GM08714 (cell line): ENCODE results near the gene HAND1.
A peak's percentile ranks its signal among the peaks of the same experiment; 100 is the strongest.

Experiments
- H3K4me3 ChIP-seq: fragments of 200-500 bp; sonication (Bioruptor generic); 2 replicates; pipeline ENCODE4 v1.5.1; 2014; ENCODE audit warnings: mild to moderate bottlenecking, low read length, inconsistent platforms
- ZNF274 ChIP-seq: IDR thresholded peaks from 2 replicates; pipeline ENCODE4 v1.6.1; 2012; ENCODE audit warnings: mild to moderate bottlenecking, low read depth, low read length

Gene HAND1

GRCh38 chr5:154466147-154466546, 11.9 kb downstream of the HAND1 start:
- H3K4me3 ChIP-seq = no peak overlapping the region
- no peak for TF ChIP-seq ZNF274

GRCh38 chr5:154465169-154465568, 12.9 kb downstream of the HAND1 start:
- H3K4me3 ChIP-seq = no peak overlapping the region
- TF ChIP-seq ZNF274 = no peak

GRCh38 chr5:154464438-154464837, 13.6 kb downstream of the HAND1 start:
- TF ChIP-seq ZNF274 = no peak

GRCh38 chr5:154461531-154461930, 16.5 kb downstream of the HAND1 start:
- no peak for TF ChIP-seq ZNF274
- no peak overlapping the region for H3K4me3 ChIP-seq

More at GRCh38 chr5:154464438-154464837, 13.6 kb downstream of the HAND1 start:
- H3K4me3 ChIP-seq = no peak overlapping the region

GRCh38 chr5:154460172-154460571, 17.9 kb downstream of the HAND1 start:
- H3K4me3 ChIP-seq = no peak overlapping the region
- TF ChIP-seq ZNF274 = no peak

- TF ChIP-seq ZNF274 = no peak
- H3K4me3 ChIP-seq = no peak overlapping the region
Measured at GRCh38 chr5:154459015-154459414, 19.0 kb downstream of the HAND1 start.

- no peak for TF ChIP-seq ZNF274
- H3K4me3 ChIP-seq = no peak overlapping the region
Measured at GRCh38 chr5:154456540-154456939, 21.5 kb downstream of the HAND1 start.

- H3K4me3 ChIP-seq = no peak overlapping the region
- TF ChIP-seq ZNF274 = no peak
Measured at GRCh38 chr5:154455585-154455984, 22.4 kb downstream of the HAND1 start.

GRCh38 chr5:154451957-154452356, 26.1 kb downstream of the HAND1 start:
- no peak for TF ChIP-seq ZNF274
- no peak overlapping the region for H3K4me3 ChIP-seq

- H3K4me3 ChIP-seq = no peak overlapping the region
- TF ChIP-seq ZNF274 = no peak
Measured at GRCh38 chr5:154449786-154450185, 28.2 kb downstream of the HAND1 start.

- no peak for TF ChIP-seq ZNF274
- H3K4me3 ChIP-seq = peak overlapping the region; percentile 94
Measured at GRCh38 chr5:154447089-154447725, 30.8 kb downstream of the HAND1 start.

- H3K4me3 ChIP-seq = peak overlapping the region; percentile 94
- TF ChIP-seq ZNF274 = no peak
Measured at GRCh38 chr5:154446195-154447088, 31.6 kb downstream of the HAND1 start.

- TF ChIP-seq ZNF274 = no peak
- H3K4me3 ChIP-seq = peak within 1 kb of the TSS; percentile 94
Measured at GRCh38 chr5:154445422-154446194, 32.4 kb downstream of the HAND1 start, which contains the start of gene SAP30L. Gene SAP30L, plus strand, starts transcription at chr5:154445997. Its CDS starts 608 bp downstream, at chr5:154446605.
